HepG2 (cell line): Measurements from ENCODE around the gene BRD1. TPM values are rescaled to one million over a fixed set of nuclear protein-coding genes. Genes with fewer than 3 reads are reported as not detected.
A peak's percentile ranks its signal among the peaks of the same experiment; 100 is the strongest.

Experiments used
- SOX6 ChIP-seq, 2 experiments: fragments of 450-650 bp in 1 of 2; sonication (generic) in 1 of 2; formaldehyde crosslinking in 1 of 2; IDR thresholded peaks; 2 replicates each; pipeline versions ENCODE4 v1.4.0 to v1.6.1; 2017 to 2020; ENCODE audit warnings: antibody characterized with exemption in 1 of 2, mild to moderate bottlenecking in 1 of 2, missing genetic modification reagents in 1 of 2
- TBX2 ChIP-seq: sonication (generic); formaldehyde crosslinking; IDR thresholded peaks from 2 replicates; pipeline ENCODE4 v1.5.0; 2020; ENCODE audit warnings: missing genetic modification reagents, mild to moderate bottlenecking, borderline replicate concordance
- ZBTB20 ChIP-seq: sonication (generic); formaldehyde crosslinking; IDR thresholded peaks from 2 replicates; pipeline ENCODE4 v1.8.1; 2023; ENCODE audit warnings: missing genetic modification reagents, low read depth, mild to moderate bottlenecking, borderline replicate concordance
- ZNF644 ChIP-seq: IDR thresholded peaks from 2 replicates; pipeline ENCODE4 v1.6.1; 2016; ENCODE audit warnings: low read depth
- polyA plus RNA-seq, 8 experiments: library from polyadenylated mRNA; depleted of rRNA in 3 of 8; stranded (reverse) in 7 of 8; unstranded in 1 of 8; fragments of >200 nt; fragmentation: Illumina TruSeq in 4 of 8; extraction: Trizol in 4 of 8; gene quantifications; 2 replicates each; pipeline versions ENCODE4 v1.2.1 to v1.2.3, GENCODE V29; 2011 to 2016; ENCODE audit warnings: low read depth in 4 of 8, missing spikeins in 1 of 8, mixed read lengths in 1 of 8; ENCODE audit not compliant: insufficient read depth in 1 of 8
- total RNA-seq, 5 experiments: library from RNA; depleted of rRNA; stranded (reverse); fragments of >200 nt; fragmentation: Illumina TruSeq; extraction: Trizol; gene quantifications; 2 replicates each; pipeline ENCODE4 v1.2.3, GENCODE V29; 2016; ENCODE audit warnings: low read depth in 1 of 5
- TF ChIP-seq, protein P1 (sequence below): sonication (generic); formaldehyde crosslinking; IDR thresholded peaks from 2 replicates; pipeline ENCODE4 v1.4.0; 2020; ENCODE audit warnings: missing genetic modification reagents
- TF ChIP-seq, protein P2 (sequence below): sonication (generic); formaldehyde crosslinking; IDR thresholded peaks from 2 replicates; pipeline ENCODE4 v1.5.1; 2020; ENCODE audit warnings: mild to moderate bottlenecking, missing genetic modification reagents, moderate library complexity
- TF ChIP-seq, protein P3 (sequence below): sonication (generic); formaldehyde crosslinking; IDR thresholded peaks from 2 replicates; pipeline ENCODE4 v1.4.0; 2020; ENCODE audit warnings: missing genetic modification reagents

Gene BRD1
- total and polyA plus RNA-seq, 2 of the 13 experiments (the other 11 are each of a cell fraction or from before 2014, with no cell fraction given), result 5.1 to 12.0 TPM

DNA sequence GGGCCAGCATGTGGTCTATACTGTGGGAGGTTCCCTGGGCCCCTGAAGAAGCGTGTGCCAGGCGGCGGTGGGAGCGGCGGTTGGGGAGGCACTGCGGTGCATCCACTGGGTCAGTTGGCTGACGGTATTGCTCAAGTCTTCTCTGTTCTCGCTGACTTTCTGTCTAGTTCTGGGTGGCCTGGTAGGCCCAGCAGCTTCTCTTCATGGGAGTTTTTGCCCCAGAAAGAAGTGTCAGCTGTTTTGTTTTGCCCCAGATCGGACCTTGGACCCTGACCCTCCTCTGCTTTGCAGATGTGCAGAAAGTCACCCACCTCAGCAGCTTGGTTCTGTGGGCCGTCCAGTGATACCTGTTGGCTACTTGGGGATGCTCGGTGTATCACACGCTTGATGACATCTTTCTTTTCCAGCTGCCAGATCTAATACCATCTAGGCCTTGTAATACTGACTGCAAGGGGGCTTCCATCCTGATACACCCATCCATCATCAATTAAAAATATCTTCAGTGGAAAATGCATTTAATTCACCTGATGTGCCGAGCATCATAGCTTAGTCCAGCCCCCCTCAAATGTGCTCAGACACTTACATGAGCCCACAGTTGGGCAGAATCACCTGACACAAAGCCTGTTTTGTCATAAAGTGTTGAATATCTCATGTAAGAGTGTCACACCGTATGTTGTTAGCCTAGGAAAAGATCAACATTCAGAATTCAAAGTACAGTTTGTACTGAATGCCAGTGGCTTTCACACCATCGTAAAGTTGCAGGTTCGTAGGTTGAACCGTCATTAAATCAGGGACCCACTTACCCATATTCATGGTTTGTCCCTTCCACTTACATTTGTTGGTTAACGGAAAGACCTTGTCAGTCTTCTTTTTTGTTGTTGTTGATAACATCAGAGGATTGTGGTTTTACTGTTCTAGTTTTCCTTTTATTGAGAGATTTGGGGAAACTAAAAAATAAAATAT lies 39.9 kb upstream of the BRD1 start (continued):
- TF ChIP-seq, protein P1, sequence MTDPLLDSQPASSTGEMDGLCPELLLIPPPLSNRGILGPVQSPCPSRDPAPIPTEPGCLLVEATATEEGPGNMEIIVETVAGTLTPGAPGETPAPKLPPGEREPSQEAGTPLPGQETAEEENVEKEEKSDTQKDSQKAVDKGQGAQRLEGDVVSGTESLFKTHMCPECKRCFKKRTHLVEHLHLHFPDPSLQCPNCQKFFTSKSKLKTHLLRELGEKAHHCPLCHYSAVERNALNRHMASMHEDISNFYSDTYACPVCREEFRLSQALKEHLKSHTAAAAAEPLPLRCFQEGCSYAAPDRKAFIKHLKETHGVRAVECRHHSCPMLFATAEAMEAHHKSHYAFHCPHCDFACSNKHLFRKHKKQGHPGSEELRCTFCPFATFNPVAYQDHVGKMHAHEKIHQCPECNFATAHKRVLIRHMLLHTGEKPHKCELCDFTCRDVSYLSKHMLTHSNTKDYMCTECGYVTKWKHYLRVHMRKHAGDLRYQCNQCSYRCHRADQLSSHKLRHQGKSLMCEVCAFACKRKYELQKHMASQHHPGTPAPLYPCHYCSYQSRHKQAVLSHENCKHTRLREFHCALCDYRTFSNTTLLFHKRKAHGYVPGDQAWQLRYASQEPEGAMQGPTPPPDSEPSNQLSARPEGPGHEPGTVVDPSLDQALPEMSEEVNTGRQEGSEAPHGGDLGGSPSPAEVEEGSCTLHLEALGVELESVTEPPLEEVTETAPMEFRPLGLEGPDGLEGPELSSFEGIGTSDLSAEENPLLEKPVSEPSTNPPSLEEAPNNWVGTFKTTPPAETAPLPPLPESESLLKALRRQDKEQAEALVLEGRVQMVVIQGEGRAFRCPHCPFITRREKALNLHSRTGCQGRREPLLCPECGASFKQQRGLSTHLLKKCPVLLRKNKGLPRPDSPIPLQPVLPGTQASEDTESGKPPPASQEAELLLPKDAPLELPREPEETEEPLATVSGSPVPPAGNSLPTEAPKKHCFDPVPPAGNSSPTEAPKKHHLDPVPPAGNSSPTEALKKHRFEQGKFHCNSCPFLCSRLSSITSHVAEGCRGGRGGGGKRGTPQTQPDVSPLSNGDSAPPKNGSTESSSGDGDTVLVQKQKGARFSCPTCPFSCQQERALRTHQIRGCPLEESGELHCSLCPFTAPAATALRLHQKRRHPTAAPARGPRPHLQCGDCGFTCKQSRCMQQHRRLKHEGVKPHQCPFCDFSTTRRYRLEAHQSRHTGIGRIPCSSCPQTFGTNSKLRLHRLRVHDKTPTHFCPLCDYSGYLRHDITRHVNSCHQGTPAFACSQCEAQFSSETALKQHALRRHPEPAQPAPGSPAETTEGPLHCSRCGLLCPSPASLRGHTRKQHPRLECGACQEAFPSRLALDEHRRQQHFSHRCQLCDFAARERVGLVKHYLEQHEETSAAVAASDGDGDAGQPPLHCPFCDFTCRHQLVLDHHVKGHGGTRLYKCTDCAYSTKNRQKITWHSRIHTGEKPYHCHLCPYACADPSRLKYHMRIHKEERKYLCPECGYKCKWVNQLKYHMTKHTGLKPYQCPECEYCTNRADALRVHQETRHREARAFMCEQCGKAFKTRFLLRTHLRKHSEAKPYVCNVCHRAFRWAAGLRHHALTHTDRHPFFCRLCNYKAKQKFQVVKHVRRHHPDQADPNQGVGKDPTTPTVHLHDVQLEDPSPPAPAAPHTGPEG (CRISPR knock-in tag), result no peak
- TF ChIP-seq ZNF644 (CRISPR knock-in tag) (peak; percentile 69), TBX2 (CRISPR knock-in tag) (peak; percentile 78; the same call in 1 of the 2 replicates), SOX6 (IDR thresholded peaks at IDR 0.05) (no peak), SOX6 (CRISPR knock-in tag; IDR thresholded peaks at IDR 0.05) (peak; percentile 36; the same call in 1 of the 2 replicates), ZBTB20 (CRISPR knock-in tag) (peak; percentile 57; the same call in 1 of the 2 replicates)
- TF ChIP-seq, protein P2, sequence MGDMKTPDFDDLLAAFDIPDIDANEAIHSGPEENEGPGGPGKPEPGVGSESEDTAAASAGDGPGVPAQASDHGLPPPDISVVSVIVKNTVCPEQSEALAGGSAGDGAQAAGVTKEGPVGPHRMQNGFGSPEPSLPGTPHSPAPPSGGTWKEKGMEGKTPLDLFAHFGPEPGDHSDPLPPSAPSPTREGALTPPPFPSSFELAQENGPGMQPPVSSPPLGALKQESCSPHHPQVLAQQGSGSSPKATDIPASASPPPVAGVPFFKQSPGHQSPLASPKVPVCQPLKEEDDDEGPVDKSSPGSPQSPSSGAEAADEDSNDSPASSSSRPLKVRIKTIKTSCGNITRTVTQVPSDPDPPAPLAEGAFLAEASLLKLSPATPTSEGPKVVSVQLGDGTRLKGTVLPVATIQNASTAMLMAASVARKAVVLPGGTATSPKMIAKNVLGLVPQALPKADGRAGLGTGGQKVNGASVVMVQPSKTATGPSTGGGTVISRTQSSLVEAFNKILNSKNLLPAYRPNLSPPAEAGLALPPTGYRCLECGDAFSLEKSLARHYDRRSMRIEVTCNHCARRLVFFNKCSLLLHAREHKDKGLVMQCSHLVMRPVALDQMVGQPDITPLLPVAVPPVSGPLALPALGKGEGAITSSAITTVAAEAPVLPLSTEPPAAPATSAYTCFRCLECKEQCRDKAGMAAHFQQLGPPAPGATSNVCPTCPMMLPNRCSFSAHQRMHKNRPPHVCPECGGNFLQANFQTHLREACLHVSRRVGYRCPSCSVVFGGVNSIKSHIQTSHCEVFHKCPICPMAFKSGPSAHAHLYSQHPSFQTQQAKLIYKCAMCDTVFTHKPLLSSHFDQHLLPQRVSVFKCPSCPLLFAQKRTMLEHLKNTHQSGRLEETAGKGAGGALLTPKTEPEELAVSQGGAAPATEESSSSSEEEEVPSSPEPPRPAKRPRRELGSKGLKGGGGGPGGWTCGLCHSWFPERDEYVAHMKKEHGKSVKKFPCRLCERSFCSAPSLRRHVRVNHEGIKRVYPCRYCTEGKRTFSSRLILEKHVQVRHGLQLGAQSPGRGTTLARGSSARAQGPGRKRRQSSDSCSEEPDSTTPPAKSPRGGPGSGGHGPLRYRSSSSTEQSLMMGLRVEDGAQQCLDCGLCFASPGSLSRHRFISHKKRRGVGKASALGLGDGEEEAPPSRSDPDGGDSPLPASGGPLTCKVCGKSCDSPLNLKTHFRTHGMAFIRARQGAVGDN, result peak; percentile 79
- TF ChIP-seq, protein P3, sequence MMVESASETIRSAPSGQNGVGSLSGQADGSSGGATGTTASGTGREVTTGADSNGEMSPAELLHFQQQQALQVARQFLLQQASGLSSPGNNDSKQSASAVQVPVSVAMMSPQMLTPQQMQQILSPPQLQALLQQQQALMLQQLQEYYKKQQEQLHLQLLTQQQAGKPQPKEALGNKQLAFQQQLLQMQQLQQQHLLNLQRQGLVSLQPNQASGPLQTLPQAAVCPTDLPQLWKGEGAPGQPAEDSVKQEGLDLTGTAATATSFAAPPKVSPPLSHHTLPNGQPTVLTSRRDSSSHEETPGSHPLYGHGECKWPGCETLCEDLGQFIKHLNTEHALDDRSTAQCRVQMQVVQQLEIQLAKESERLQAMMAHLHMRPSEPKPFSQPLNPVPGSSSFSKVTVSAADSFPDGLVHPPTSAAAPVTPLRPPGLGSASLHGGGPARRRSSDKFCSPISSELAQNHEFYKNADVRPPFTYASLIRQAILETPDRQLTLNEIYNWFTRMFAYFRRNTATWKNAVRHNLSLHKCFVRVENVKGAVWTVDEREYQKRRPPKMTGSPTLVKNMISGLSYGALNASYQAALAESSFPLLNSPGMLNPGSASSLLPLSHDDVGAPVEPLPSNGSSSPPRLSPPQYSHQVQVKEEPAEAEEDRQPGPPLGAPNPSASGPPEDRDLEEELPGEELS (CRISPR knock-in tag), result peak; percentile 28; the same call in 1 of the 2 replicates
